ENCODE measurements around the gene RAB7B.

Gene RAB7B

DNA sequence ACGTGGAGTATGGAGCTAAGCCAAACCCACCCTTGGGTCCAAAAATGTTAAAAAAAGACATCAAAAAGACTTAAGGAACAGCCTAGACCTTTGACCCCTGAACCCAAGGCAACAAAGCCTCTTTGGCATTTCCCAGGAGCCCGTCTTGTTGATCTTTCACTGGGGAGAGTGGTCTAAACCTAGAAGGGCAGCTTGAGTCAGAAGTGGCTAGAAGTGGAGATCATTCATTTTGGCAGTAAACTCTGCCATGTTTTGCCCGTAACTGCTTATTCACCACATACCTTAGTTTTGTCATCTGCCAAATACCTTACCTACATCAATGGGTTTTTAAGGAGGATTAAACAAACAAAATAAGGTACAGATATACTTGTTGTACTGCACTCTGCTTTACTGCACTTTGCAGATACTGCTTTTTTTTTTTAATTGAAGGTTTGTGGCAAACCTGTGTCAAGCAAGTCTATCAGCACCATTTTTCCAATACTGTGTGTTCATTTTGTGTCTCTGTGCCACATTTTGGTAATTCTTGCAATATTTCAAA is 22.2 kb upstream of the RAB7B start:
- no peak for DNase-seq (ENCODE audit: low read depth)
- H3K4me3 ChIP-seq (ENCODE audit: low read depth, low read length) = no peak overlapping the region

DNA sequence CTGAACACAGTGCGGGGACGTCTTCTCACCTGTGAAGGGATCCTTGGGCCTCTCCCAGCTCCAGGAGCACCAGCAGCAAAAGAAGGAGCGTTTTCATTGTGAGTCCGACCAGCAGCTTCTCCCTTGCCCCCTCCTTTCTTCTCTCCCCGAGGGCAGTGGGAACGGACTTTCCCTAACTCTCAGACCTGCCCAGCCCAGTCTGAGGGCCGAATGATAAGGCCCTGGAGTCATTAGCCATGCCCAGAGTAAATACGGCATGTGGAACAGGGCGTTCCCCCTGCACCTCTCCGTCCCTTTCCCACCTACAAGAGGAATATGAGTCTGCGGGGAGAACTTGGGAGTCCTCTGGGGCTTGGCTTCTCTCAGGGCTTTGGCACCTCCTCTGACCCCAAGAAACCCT is 20.5 kb upstream of the RAB7B start, which contains the start of gene CTSE:
Gene CTSE, minus strand, starts transcription at position 201 of the 400 bp plus-strand sequence. Its CDS starts 104 bp downstream, at position 97.
- H3K4me3 ChIP-seq (ENCODE audit: low read depth, low read length) = no peak within 1 kb of the TSS
- no peak for DNase-seq (ENCODE audit: low read depth)

DNA sequence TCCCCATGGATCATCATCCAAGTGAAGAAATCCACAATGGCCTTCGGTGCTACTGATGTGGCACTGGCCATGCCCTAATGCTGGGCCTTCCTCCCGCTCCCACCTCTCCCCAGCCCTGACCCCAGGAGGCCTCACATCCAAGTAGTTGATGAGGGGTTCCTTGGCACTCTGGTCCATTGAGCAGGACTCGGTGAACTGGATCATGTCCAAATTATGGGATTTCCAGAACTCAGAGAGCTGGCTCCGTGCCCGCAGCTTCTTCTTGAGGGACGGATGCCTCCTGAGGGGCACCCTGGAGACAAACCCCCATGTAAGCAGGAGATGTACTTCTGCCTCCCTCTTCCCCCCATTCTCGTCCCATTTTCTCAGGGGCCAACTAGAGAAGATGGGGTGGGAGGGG is 19.6 kb upstream of the RAB7B start:
- no peak for DNase-seq (ENCODE audit: low read depth)
- no peak overlapping the region for H3K4me3 ChIP-seq (ENCODE audit: low read depth, low read length)

DNA sequence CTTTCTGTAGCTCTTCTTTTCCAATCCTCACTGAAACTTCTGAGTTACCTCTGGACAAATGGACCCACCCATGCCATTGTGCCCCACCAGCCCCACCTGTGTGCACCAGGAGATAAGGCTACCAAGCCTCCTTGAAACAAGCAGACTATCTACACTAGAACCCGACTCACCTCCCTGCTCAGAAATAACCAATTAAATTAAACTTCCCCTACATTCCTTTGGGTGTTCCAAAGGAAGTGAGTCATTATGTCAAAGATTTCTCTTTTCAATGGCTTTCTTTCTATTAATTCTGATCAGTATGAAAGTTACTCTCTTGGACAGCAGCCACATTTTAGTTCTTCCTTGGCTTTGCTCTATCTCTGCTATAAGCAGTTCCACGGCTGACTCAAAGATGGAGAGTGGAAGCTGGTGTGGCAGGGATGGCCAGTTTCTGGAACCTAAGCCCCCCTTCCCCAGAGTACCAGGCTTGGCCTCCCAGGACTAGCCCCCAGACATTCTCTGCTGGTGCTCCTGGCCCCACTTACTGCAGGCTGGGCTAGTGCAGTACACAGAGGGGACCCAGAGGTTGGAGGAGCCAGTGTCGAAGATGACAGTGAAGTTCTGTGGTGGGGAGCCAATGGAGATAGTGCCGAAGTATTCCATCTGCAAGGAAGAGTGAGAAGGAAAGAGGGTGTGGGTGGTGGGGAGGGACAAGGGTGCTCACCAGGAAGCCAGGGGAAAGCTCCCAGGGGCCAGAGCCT is 18.6 kb upstream of the RAB7B start:
- DNase-seq (ENCODE audit: low read depth) = no peak
- H3K4me3 ChIP-seq (ENCODE audit: low read depth, low read length) = no peak overlapping the region

DNA sequence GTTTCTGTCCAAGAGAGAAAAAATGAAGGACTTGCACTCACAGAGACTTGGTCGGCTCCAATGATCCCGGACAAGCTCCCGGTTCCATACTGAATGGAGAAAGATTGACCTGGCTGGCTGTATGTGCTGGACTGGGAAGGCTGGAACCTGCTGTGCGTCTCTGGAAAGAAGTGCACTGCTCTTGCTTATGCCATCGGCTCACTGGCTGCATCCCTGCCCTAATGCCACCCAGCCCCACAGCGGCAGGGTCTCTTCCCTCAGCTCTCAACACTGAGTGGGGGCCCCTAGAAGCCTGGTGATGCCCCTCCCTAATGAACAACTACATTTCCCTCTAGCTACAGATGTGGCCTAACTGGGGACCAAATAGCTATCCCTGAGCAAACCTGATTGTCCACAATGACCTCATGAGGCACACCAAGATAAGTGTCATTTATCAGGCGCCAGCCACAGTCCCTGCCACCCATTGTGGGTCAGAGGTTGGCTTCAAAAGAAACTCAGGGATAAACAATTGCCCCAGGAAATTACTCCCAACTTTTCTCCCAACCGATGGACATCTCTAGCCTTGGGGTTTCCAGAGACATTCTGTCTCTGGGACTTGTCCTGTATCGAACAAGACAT is 17.9 kb upstream of the RAB7B start:
- no peak for DNase-seq (ENCODE audit: low read depth)

DNA sequence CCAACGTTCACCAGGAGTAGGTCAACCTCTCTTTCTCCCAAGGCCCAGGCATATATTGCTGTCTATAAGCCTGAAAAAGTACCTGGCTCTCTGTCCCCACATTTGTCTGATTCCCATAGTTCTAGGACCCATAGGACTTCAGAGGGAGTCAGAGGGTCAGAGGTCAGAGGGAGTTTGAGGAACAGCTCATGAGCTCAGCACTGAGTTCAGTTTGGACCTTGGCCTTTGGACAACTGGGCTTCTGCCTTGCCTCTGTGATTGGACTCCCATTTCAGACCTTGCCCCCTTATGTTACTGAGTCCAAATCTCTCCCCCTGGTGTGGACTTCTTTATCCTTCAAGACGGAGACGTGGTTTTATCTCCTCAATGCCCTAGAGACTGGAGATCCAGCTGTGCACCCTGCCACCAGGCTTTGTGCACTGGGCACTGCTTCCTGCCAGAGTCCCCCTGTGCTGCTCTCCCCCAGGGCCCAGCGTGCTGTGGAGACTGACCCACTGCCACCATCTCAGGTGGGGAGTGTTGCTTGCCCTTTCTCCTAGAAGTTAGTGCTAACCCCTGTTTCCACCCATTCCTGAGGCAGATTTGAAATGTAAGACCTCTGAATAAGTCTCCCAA is 17.3 kb upstream of the RAB7B start:
- DNase-seq (ENCODE audit: low read depth) = no peak

More for the DNA sequence above, 17.9 kb upstream of the RAB7B start:
- no peak overlapping the region for H3K4me3 ChIP-seq (ENCODE audit: low read depth, low read length)

DNA sequence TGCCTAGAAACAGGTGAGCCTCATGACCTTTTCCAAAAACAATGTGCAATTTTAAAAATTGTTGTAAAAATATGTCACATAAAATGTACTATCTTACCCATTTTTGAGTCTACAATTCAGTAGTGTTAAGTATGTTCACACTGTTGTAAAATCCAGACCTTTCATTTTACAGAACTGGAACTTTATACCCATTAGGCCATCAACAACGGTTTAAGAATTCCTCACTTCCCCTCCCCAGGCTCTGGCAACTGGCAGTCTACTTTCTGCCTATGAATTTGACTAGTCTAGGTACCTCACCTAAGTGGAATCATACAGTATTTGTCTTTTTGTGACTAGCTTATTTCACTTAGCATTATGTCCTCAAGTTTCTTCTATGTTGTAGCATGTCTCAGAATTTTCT is 11.9 kb upstream of the RAB7B start:
- no peak for DNase-seq (ENCODE audit: low read depth)
- no peak overlapping the region for H3K4me3 ChIP-seq (ENCODE audit: low read depth, low read length)

More for the DNA sequence above, 17.3 kb upstream of the RAB7B start:
- no peak overlapping the region for H3K4me3 ChIP-seq (ENCODE audit: low read depth, low read length)

DNA sequence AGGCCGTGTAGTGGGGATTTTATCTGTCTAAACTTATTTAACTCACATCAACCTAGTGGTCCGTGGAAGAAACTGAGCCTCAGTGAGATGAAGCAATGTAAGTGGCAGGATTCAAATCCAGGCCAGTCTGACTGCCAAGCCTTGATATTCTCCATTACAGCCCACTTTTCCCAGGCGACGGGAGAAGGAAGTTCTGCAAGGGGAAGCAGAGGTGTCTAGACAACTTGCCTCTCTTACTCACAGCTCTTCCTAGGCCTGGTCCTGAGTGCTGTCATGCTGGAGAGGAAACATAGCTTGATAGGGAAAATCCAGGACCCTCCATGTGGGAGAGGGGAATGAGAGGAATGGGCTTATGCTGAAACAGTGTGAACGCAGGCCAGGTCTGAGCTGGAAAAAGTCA is 11.4 kb upstream of the RAB7B start:
- H3K4me3 ChIP-seq (ENCODE audit: low read depth, low read length) = no peak overlapping the region
- no peak for DNase-seq (ENCODE audit: low read depth)

DNA sequence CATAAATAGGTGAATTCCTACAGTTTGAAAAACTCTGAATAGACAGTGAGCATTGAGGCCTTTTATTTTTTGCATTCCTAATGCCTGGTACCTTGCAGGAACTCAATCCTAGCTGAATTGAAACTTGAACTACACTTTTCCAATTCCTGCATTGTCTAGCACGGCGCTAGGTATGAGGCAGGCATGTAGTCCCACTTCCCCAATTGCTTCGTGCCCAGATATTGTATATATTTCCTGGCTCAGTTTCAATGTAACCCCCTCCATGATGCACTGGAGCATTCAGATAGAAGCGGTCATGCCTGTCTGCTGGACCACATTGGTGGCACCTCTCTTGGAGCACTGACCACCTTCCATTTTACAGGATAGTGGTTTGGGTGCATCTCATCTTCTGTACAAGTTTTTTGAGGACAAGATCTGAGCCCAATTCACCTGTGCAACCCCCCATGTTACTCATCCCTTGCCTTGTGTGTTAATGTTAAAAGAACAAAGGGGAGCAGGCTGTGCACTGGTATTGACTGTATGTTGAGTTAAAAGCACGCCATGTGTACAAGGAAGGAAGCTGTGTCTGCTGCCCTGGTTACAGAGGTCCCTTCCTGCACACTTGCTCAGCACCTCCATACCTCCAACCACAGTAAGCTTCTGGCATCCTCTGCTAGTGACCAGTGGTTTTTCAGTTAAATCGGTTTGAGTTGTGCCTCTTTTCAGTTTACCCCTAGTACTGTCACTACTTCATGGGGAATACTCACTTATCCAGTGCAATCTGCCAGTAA is 10.0 kb upstream of the RAB7B start:
- no peak for DNase-seq (ENCODE audit: low read depth)

DNA sequence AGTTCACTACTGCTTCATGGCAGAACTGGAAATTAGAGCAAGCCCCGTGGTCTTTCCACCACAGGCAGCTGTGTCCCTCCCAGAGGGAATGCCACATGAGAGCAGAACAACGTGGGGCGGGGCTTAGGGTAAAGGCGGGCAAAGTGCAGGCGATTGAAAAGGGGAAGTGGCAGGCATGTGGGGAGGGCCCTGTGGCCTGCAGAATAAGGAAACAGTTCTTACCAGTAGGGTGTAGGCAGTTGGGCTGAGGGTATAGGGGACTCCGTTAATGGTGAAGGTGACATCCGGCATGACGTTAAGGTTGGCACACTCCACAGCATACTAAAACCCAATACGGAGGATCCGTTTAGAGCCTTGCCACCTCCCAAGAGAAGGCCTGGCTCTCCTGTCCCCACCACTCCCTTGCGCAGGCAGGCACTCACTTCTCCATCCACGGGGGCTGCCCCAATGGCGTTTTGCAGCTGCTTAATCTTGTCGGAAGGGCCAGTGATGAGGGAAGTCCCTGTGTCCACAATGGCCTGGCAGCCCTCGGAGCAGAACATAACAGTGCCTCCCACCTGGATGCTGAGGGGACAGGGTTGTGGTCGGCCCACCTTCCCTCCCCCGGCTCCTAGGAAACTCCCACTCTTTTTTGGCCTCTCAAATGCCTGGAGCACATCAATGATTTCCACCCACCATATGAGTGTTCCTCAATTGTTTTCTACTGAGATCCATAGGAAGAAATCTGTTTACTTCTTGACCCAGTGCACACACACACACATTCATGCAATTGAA is 9.1 kb upstream of the RAB7B start:
- no peak overlapping the region for H3K4me3 ChIP-seq (ENCODE audit: low read depth, low read length)
- no peak for DNase-seq (ENCODE audit: low read depth)

More for the DNA sequence above, 10.0 kb upstream of the RAB7B start:
- H3K4me3 ChIP-seq (ENCODE audit: low read depth, low read length) = no peak overlapping the region

DNA sequence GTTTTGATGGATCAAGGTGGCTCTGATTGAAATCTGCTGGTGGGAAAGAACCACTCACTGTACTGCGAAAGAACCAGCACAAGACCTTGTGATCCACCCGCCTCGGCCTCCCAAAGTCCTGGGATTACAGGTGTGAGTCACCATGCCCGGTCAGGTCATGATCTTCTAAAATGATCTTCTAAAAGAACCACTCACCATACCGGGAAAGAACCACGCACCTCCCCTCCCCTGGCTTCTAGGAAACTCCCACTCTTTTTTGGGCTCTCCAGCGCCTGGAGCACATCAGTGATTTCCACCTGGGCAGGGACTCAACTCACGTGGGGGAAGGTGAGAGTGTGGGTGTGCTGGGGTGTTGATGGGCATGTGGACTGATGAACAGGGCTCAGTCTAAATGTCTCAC is 7.9 kb upstream of the RAB7B start:
- DNase-seq (ENCODE audit: low read depth) = no peak

GRCh38 chr1:206010060-206010459 is 6.9 kb upstream of the RAB7B start:
- H3K4me3 ChIP-seq (ENCODE audit: low read depth, low read length) = no peak overlapping the region
- DNase-seq (ENCODE audit: low read depth) = no peak

More for the DNA sequence above, 7.9 kb upstream of the RAB7B start:
- H3K4me3 ChIP-seq (ENCODE audit: low read depth, low read length) = no peak overlapping the region

DNA sequence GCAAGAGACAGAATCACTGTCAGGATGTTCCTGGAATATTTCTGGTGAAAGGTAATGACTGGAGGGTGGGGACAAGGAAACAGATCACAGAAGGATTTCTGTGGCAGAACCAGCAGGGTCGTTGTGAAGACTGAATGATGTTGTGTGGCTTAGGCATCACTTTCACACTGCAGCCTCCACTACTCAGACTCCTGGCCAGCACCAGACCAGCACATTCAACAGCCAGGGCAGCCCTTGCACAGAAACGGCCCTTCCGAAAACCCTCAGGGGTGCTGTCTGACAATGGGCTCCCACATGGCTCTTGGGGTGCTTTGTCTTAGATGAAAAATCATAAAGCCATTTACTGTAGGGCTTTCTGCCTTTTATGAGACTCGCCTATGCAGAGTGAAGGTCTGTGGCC is 3.8 kb upstream of the RAB7B start:
- no peak for DNase-seq (ENCODE audit: low read depth)
- no peak overlapping the region for H3K4me3 ChIP-seq (ENCODE audit: low read depth, low read length)

DNA sequence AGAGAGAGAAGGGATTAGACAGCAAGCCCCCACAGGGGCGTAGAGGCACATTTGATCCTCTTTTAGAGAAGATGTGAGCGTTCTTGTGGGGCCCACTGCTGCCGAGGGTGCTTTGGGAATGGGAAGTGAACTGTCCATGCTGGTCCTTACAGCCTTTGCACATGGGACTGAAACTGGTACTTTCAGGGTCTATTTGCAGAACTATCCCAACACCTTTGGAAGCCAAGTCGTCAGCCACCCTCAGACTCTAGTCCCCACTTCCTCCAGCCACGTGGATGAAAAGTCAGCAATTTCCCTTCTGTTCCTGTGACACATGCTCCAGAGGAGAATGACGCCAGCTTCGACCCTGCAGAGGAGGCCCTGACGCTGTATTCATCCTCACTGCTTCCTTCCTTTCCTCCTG is 2.6 kb upstream of the RAB7B start:
- no peak overlapping the region for H3K4me3 ChIP-seq (ENCODE audit: low read depth, low read length)
- DNase-seq (ENCODE audit: low read depth) = no peak

GRCh38 chr1:206005234-206005633 is 2.0 kb upstream of the RAB7B start:
- DNase-seq (ENCODE audit: low read depth) = no peak
- no peak overlapping the region for H3K4me3 ChIP-seq (ENCODE audit: low read depth, low read length)

- H3K4me3 ChIP-seq (ENCODE audit: low read depth, low read length) = no peak overlapping the region
- DNase-seq (ENCODE audit: low read depth) = no peak
Observed at GRCh38 chr1:206004826-206005225, 1.6 kb upstream of the RAB7B start.

DNA sequence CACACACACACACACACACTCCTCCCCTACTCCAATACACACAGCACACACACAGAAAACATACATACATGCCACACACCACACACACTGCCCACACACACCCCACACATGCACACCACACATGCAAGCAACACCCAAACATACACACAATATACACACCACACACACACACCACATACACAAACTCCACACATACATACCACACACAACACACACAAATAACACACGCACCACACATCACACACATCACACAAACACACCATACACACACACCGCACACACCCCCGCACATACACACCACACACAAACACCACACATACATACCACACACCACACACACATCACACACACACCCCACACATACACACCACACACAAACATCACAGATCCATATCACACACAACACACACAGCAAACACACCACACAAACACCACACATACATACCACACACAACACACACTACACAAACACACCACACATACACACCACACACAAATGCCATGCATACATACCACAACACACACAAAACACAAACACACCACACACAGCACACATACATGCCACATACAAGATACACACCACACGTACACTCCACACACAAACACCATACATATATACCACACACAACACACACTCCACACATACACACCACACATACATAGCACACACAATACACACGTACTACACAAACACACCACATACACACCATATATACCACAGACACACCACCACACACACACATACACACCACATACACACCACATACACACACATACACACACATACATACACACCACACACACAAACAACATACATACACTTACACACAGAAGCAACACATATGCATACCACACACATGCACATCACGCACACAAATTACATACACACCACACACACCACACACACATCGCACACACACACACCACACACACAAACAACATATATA is 932 bp upstream of the RAB7B start:
- no peak for DNase-seq (ENCODE audit: low read depth)
- H3K4me3 ChIP-seq (ENCODE audit: low read depth, low read length) = no peak overlapping the region

- peak overlapping the region; percentile 45 for H3K4me3 ChIP-seq (ENCODE audit: low read depth, low read length)
- no peak for DNase-seq (ENCODE audit: low read depth)
Observed at GRCh38 chr1:206002160-206002559, 1.0 kb downstream of the RAB7B start.
